ENCODE data around the gene PEX14. TPM values are rescaled to one million over a fixed set of nuclear protein-coding genes. Genes with fewer than 3 reads are reported as not detected.
"Not testable (repeated sequence)": the region's sequence is repeated elsewhere in the genome, so short reads cannot be mapped to it uniquely, and the experiment has no call there.

The PEX14 gene
- 24.4 and 27.0 TPM in 2 replicates for total RNA-seq

GRCh38 chr1:10474613-10475507 lies at the start of gene PEX14:
TSS of gene PEX14 (plus strand) at chr1:10474950. CDS start at chr1:10474967, 17 bp downstream.
- intact Hi-C loops (cut with micrococcal nuclease), result loop anchor here (1.0 to 5.0 kb wide), 3 partner anchors 19 to 533 kb away; partner anchors contain the start of genes LZIC and NMNAT1

- intact Hi-C loops (cut with micrococcal nuclease), result not testable (repeated sequence)
Observed at GRCh38 chr1:10425826-10426534, 48.8 kb upstream of the PEX14 start.

GRCh38 chr1:10426535-10426848 lies 48.3 kb upstream of the PEX14 start:
- intact Hi-C loops (cut with micrococcal nuclease), result not testable (repeated sequence)

- intact Hi-C loops (cut with micrococcal nuclease), result loop anchor here (1.0 to 2.0 kb wide), 8 partner anchors 31 to 645 kb away; partner anchors contain the start of genes KIF1B, LZIC and NMNAT1
Observed at GRCh38 chr1:10428984-10429383, 45.8 kb upstream of the PEX14 start.

GRCh38 chr1:10429868-10430215 lies 44.9 kb upstream of the PEX14 start:
- intact Hi-C loops (cut with micrococcal nuclease), result loop anchor here (1.0 to 5.0 kb wide), 8 partner anchors 27 to 803 kb away; partner anchors contain the start of genes CTNNBIP1, DFFA, LZIC and NMNAT1

GRCh38 chr1:10430216-10431069 lies 44.3 kb upstream of the PEX14 start, which contains the start of gene CENPS:
TSS of gene CENPS (plus strand) at chr1:10430433. CDS start at chr1:10430518, 85 bp downstream.
- intact Hi-C loops (cut with micrococcal nuclease), result loop anchor here (1.0 to 5.0 kb wide), 7 partner anchors 26 to 804 kb away; partner anchors contain the start of genes CTNNBIP1 and DFFA

GRCh38 chr1:10431070-10431730 lies 43.5 kb upstream of the PEX14 start:
- intact Hi-C loops (cut with micrococcal nuclease), result loop anchor here (2.0 to 5.0 kb wide), 3 partner anchors 26 to 804 kb away; no protein-coding TSS in a partner anchor

GRCh38 chr1:10432910-10433700 lies 41.6 kb upstream of the PEX14 start:
- intact Hi-C loops (cut with micrococcal nuclease), result loop anchor here (5.0 kb wide), 1 partner anchor 79 kb away; no protein-coding TSS in a partner anchor

- intact Hi-C loops (cut with micrococcal nuclease), result loop anchor here (5.0 kb wide), 1 partner anchor 79 kb away; no protein-coding TSS in a partner anchor
Observed at GRCh38 chr1:10433790-10434189, 41.0 kb upstream of the PEX14 start.

- intact Hi-C loops (cut with micrococcal nuclease), result loop anchor here (5.0 kb wide), 1 partner anchor 78 kb away; no protein-coding TSS in a partner anchor
Observed at GRCh38 chr1:10434590-10434989, 40.2 kb upstream of the PEX14 start.

GRCh38 chr1:10437052-10437451 lies 37.7 kb upstream of the PEX14 start:
- intact Hi-C loops (cut with micrococcal nuclease), result no loop called here

- intact Hi-C loops (cut with micrococcal nuclease), result no loop called here
Observed at GRCh38 chr1:10438677-10439163, 36.0 kb upstream of the PEX14 start.

- intact Hi-C loops (cut with micrococcal nuclease), result no loop called here
Observed at GRCh38 chr1:10440305-10440704, 34.4 kb upstream of the PEX14 start.

- intact Hi-C loops (cut with micrococcal nuclease), result no loop called here
Observed at GRCh38 chr1:10440794-10441193, 34.0 kb upstream of the PEX14 start.

- intact Hi-C loops (cut with micrococcal nuclease), result no loop called here
Observed at GRCh38 chr1:10444248-10444647, 30.5 kb upstream of the PEX14 start.

GRCh38 chr1:10444795-10445397 lies 29.9 kb upstream of the PEX14 start:
- intact Hi-C loops (cut with micrococcal nuclease), result no loop called here

GRCh38 chr1:10446790-10447422 lies 27.8 kb upstream of the PEX14 start:
- intact Hi-C loops (cut with micrococcal nuclease), result no loop called here

- intact Hi-C loops (cut with micrococcal nuclease), result no loop called here
Observed at GRCh38 chr1:10449751-10450150, 25.0 kb upstream of the PEX14 start, which contains the start of gene CORT. TSS of gene CORT (plus strand) at chr1:10450031. CDS start at chr1:10450224, 193 bp downstream.

Measured in T-helper 1 cell treated with Interleukin-12 subunit alpha and Interleukin-12 subunit beta and Interleukin-4 antibody, amounts not matched to agents 30 ng/mL and 1 ng/mL, for 36 hours (primary cell).